Body of pancreas (tissue), 4 donors: Measurements from ENCODE around the gene SNIP1.

ENCODE experiments used
- POLR2A ChIP-seq, 3 donors: fragments of 450-650 bp; IDR thresholded peaks; one replicate each; pipeline ENCODE4 v1.6.1; 2016; ENCODE audit warnings: antibody characterized with exemption in 3 of 3, mild to moderate bottlenecking in 2 of 3
- TF ChIP-seq, protein P1 (sequence below), 7 experiments: fragments of 450-650 bp in 4 of 7; fragments of 200-600 bp in 3 of 7; sonication (generic) in 3 of 7; IDR thresholded peaks; one replicate each; pipeline ENCODE4 v1.5.1; 2016 to 2019; ENCODE audit warnings: antibody characterized with exemption in 7 of 7

DNA sequence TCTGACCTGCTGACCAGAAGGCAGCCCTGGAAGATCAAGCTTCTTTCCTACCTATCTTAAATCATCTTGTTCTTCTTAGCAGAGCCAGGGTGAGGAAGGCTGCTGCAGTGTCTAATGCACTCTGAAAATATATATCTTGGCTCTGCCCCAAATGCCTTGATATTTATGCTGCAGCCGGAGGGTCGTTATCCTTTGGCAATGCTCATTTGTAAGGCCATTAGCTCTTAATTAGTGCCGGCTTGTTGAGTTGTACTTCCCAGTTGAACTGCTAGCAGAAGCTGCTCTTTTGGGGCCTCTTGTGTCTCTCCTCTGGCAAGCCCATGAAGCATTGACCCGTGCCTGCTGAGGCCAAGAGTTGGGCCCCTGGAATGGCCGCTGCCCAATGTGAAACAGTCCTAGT, 45.8 kb upstream of the SNIP1 start:
- TF ChIP-seq, protein P1, sequence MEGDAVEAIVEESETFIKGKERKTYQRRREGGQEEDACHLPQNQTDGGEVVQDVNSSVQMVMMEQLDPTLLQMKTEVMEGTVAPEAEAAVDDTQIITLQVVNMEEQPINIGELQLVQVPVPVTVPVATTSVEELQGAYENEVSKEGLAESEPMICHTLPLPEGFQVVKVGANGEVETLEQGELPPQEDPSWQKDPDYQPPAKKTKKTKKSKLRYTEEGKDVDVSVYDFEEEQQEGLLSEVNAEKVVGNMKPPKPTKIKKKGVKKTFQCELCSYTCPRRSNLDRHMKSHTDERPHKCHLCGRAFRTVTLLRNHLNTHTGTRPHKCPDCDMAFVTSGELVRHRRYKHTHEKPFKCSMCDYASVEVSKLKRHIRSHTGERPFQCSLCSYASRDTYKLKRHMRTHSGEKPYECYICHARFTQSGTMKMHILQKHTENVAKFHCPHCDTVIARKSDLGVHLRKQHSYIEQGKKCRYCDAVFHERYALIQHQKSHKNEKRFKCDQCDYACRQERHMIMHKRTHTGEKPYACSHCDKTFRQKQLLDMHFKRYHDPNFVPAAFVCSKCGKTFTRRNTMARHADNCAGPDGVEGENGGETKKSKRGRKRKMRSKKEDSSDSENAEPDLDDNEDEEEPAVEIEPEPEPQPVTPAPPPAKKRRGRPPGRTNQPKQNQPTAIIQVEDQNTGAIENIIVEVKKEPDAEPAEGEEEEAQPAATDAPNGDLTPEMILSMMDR (IDR thresholded peaks at IDR 0.05): no peak
- no peak for TF ChIP-seq POLR2A (IDR thresholded peaks at IDR 0.05)
